Endothelial cell of umbilical vein (primary cell): Measurements from ENCODE around the gene MCCD1. TPM values are rescaled to one million over a fixed set of nuclear protein-coding genes. Genes with fewer than 3 reads are reported as not detected.

Source experiments
- Bru-seq: library from RNA; stranded (reverse); fragments of 400-500 nt; gene quantifications from one replicate; lab custom pipeline; 2021; lab: Mats Ljungman, UMichigan
- BruChase-seq, 2 experiments: library from RNA; stranded (reverse); fragments of 400-500 nt; gene quantifications; one replicate each; lab custom pipeline; 2021; lab: Mats Ljungman, UMichigan
- BruUV-seq: library from RNA; stranded (reverse); fragments of 400-500 nt; replicated peaks from 2 replicates; lab custom pipeline; 2021; lab: Mats Ljungman, UMichigan
- CTCF ChIA-PET: fragments of 300-600, 350-600 bp; sonication (Branson Sonifier 250); formaldehyde crosslinking; loops from one replicate; lab custom pipeline; 2021; ENCODE audit warnings: antibody characterized with exemption, inconsistent platforms; lab: Charles Lee
- POLR2A ChIA-PET: fragments of 300-600, 350-600 bp; sonication (Branson Sonifier 250); formaldehyde crosslinking; loops from one replicate; lab custom pipeline; 2021; ENCODE audit warnings: antibody characterized with exemption, inconsistent platforms; lab: Charles Lee
- DNase-seq: peaks from one replicate; pipeline ENCODE4 v3.0.0-alpha.2; 2011; ENCODE audit warnings: low read depth, low spot score
- FAIRE-seq: peaks from 2 replicates; lab custom pipeline; 2011; peaks lifted over from hg19 to GRCh38; lab: Jason Lieb, UNC
- H2AFZ ChIP-seq: 2 replicates; pipeline ENCODE4 v1.6.0; 2012; ENCODE audit warnings: low read depth, low read length, control low read depth, inconsistent platforms
- H3K27ac ChIP-seq: 2 replicates; pipeline ENCODE4 v1.5.1; 2011; ENCODE audit warnings: low read depth, mild to moderate bottlenecking, control low read depth, low read length, moderate library complexity; ENCODE audit not compliant: insufficient read depth
- H3K27me3 ChIP-seq, 2 experiments: 2 replicates each; pipeline versions ENCODE4 v1.6.0 to v1.6.1; 2011; ENCODE audit warnings: low read length in 2 of 2, mixed read lengths in 1 of 2; ENCODE audit not compliant: control insufficient read depth in 2 of 2, insufficient read depth in 2 of 2
- H3K36me3 ChIP-seq, 2 experiments: 2 replicates in 1 of 2; 3 replicates in 1 of 2; pipeline ENCODE4 v1.5.1; 2011; ENCODE audit warnings: low read length in 2 of 2, mild to moderate bottlenecking in 1 of 2, moderate library complexity in 1 of 2; ENCODE audit not compliant: control insufficient read depth in 2 of 2, insufficient read depth in 2 of 2; ENCODE audit errors: extremely low read depth in 1 of 2
- H3K4me1 ChIP-seq: 3 replicates; pipeline ENCODE4 v1.5.1; 2011; ENCODE audit warnings: mild to moderate bottlenecking, low read length; ENCODE audit not compliant: control insufficient read depth, insufficient read depth; ENCODE audit errors: extremely low read depth
- H3K4me2 ChIP-seq: 2 replicates; pipeline ENCODE4 v1.6.1; 2011; ENCODE audit warnings: low read length, control low read depth, mixed read lengths; ENCODE audit not compliant: insufficient read depth
- H3K4me3 ChIP-seq, 3 experiments: fragments of 200-600 bp in 1 of 3; sonication (generic), shearing (Covaris generic) in 1 of 3; replicated peaks in 1 of 3; 2 replicates each; pipeline ENCODE4 v1.5.1; 2011 to 2016; ENCODE audit warnings: control low read depth in 3 of 3, low read length in 3 of 3, mild to moderate bottlenecking in 2 of 3, inconsistent platforms in 1 of 3, low read depth in 1 of 3, moderate library complexity in 1 of 3; ENCODE audit not compliant: insufficient read depth in 1 of 3
- H3K79me2 ChIP-seq: 2 replicates; pipeline ENCODE4 v1.6.0; 2012; ENCODE audit warnings: low read length, inconsistent platforms; ENCODE audit not compliant: control insufficient read depth, insufficient read depth
- H3K9ac ChIP-seq: replicated peaks from 2 replicates; pipeline ENCODE3; 2011; ENCODE audit warnings: low read length, control low read depth; ENCODE audit not compliant: insufficient read depth; ENCODE audit errors: extremely low read depth
- H3K9me1 ChIP-seq: replicated peaks from 3 replicates; pipeline ENCODE4 v1.6.0; 2011; ENCODE audit warnings: mild to moderate bottlenecking, low read length; ENCODE audit not compliant: control insufficient read depth, insufficient read depth; ENCODE audit errors: extremely low read depth
- H3K9me3 ChIP-seq: replicated peaks from 2 replicates; pipeline ENCODE4 v1.5.1; 2012; ENCODE audit warnings: low read length, inconsistent platforms; ENCODE audit not compliant: control insufficient read depth, insufficient read depth
- H4K20me1 ChIP-seq: replicated peaks from 2 replicates; pipeline ENCODE3; 2011; ENCODE audit warnings: mild to moderate bottlenecking, low read length; ENCODE audit not compliant: control insufficient read depth, insufficient read depth; ENCODE audit errors: extremely low read depth
- FOS ChIP-seq: IDR thresholded peaks from 2 replicates; pipeline ENCODE4 v1.6.1; 2011; ENCODE audit warnings: mild to moderate bottlenecking, low read length, moderate library complexity, borderline replicate concordance; ENCODE audit not compliant: insufficient read depth
- MAX ChIP-seq: IDR thresholded peaks from 2 replicates; pipeline ENCODE4 v1.6.1; 2011; ENCODE audit not compliant: insufficient read depth, insufficient read length
- POLR2A ChIP-seq: IDR thresholded peaks from 2 replicates; pipeline ENCODE4 v1.6.1; 2012; ENCODE audit warnings: low read depth, mild to moderate bottlenecking, control low read depth, low read length
- POLR2AphosphoS5 ChIP-seq: IDR thresholded peaks from 2 replicates; pipeline ENCODE4 v1.6.1; 2012; ENCODE audit warnings: low read depth, mild to moderate bottlenecking, control low read depth, low read length, moderate library complexity; ENCODE audit not compliant: insufficient read depth
- dilution Hi-C: fragments of 300-500 bp; cut with MboI; formaldehyde crosslinking; loops from one replicate; pipeline ENCODE4 v1.15.0; 2019; ENCODE audit warnings: low sequenced_read_pairs; ENCODE audit not compliant: extremely low pct_ligation_motif_present
- intact Hi-C: fragments of 100-400 bp; cut with micrococcal nuclease; formaldehyde crosslinking; loops from one replicate; pipeline ENCODE4 v1.10.0; 2022
- long read RNA-seq: library from polyadenylated mRNA; stranded (forward); transcript quantifications from one replicate; pipeline ENCODE4 v2.0.0, GENCODE V29; 2021
- polyA minus RNA-seq, 3 experiments: library from RNA; depleted of rRNA, polyadenylated mRNA; stranded (reverse); fragments of >200 nt; gene quantifications; 1 replicate in 1 of 3; 2 replicates in 2 of 3; pipeline ENCODE4 v1.2.3, GENCODE V29; 2011
- polyA plus RNA-seq, 4 experiments: library from polyadenylated mRNA; depleted of rRNA in 3 of 4; stranded (reverse) in 3 of 4; unstranded in 1 of 4; fragments of >200 nt; gene quantifications; 2 replicates each; pipeline versions ENCODE4 v1.2.1 to v1.2.3, GENCODE V29; 2011 to 2012; ENCODE audit warnings: missing spikeins in 1 of 4
- total RNA-seq: library from RNA; stranded (reverse); gene quantifications from 2 replicates; pipeline ENCODE4 v1.2.3, GENCODE V29; 2021

MCCD1 gene
- total RNA-seq (not detected in 2 replicates), polyA plus RNA-seq (not detected in 2 replicates), polyA minus RNA-seq (not detected in 2 replicates), Bru-seq, nascent RNA (not detected), BruChase-seq, experiment 1, labeled RNA remaining after a 6-hour chase (not detected), BruChase-seq, experiment 2, labeled RNA remaining after a 2-hour chase (not detected)
- not detected in 2 replicates for polyA plus RNA-seq (2011; cell fraction: cytosol; rRNA removed)
- not detected in 2 replicates for polyA plus RNA-seq (2011; cell fraction: nucleus; rRNA removed)
- not detected in 2 replicates for polyA plus RNA-seq (2012)
- not detected for polyA minus RNA-seq (2011; cell fraction: cytosol; rRNA and poly(A)+ RNA removed)
- polyA minus RNA-seq (2011; cell fraction: nucleus; rRNA and poly(A)+ RNA removed): not detected in 2 replicates
- long read RNA-seq: 0 reads

GRCh38 chr6:31528821-31529328 lies at the start of gene MCCD1:
Gene MCCD1, plus strand, starts transcription at chr6:31528962. Its CDS starts 53 bp downstream, at chr6:31529015.
- Histone ChIP-seq H3K27ac (no peak within 1 kb of the TSS), H3K4me2 (no peak within 1 kb of the TSS), H3K9me1 (no peaks in the 10 kb centered on the region), H3K27me3 (no peaks in the 10 kb centered on the region), H2AFZ (no peak within 1 kb of the TSS), H3K36me3 (peaks cover 16 to 28% of the 10 kb centered on the region in 2 experiments), H3K9ac (no peak within 1 kb of the TSS), H3K9me3 (no peaks in the 10 kb centered on the region), H3K79me2 (peaks cover 9% of the 10 kb centered on the region), H3K4me3 (no peak within 1 kb of the TSS), H3K4me1 (peaks cover 24% of the 10 kb centered on the region), H4K20me1 (no peaks in the 10 kb centered on the region)
- DNase-seq (no peak), FAIRE-seq (no peak)
- ChIA-PET CTCF (interaction anchor here (1.1 to 5.4 kb wide), 2 partner anchors 12 to 35 kb away, joined by 3 to 29 read pairs; no protein-coding TSS in a partner anchor), POLR2A (interaction anchor here (0.8 to 1.8 kb wide), 2 partner anchors 10 to 12 kb away, joined by 3 to 4 read pairs; no protein-coding TSS in a partner anchor)
- dilution Hi-C loops: no loop called here
- TF ChIP-seq FOS (no peak), POLR2A (peak; percentile 31), POLR2AphosphoS5 (peak; percentile 15), MAX (no peak)
- no TSS peak for BruUV-seq
- intact Hi-C loops: no loop called here
